C4-2B (cell line): ENCODE results near the gene PPEF2.

ENCODE experiments used
- H3K27ac ChIP-seq: fragments of 450-650 bp; 2 replicates; pipeline ENCODE4 v1.5.1; 2017
- CTCF ChIP-seq: fragments of 450-650 bp; conservative IDR thresholded peaks from 2 replicates; pipeline ENCODE4 v1.5.1; 2017; ENCODE audit warnings: mild to moderate bottlenecking
- ZFX ChIP-seq: fragments of 450-650 bp; IDR thresholded peaks from 2 replicates; pipeline ENCODE4 v1.6.1; 2017

Gene PPEF2

DNA sequence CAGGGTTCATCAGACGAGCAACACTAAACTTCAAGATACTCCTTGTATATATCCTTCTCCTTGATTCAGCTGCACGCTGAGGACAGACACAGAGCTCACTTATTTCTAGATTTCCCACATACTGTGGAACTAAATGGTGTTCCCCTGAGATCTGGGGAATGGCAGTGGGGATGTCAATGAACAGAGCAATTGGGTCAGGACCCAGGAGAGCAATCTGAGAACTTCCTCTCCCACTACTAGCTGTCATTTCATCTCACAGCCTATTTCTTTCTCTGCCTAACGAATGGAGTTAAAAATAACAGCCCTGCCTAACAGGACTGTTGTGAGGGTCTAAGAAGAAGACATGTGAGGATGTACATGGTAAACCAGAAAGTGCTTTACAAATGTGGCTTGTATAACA lies 27.9 kb upstream of the PPEF2 start:
- no peak overlapping the region for H3K27ac ChIP-seq
- no peak for TF ChIP-seq CTCF
- TF ChIP-seq ZFX, result no peak

DNA sequence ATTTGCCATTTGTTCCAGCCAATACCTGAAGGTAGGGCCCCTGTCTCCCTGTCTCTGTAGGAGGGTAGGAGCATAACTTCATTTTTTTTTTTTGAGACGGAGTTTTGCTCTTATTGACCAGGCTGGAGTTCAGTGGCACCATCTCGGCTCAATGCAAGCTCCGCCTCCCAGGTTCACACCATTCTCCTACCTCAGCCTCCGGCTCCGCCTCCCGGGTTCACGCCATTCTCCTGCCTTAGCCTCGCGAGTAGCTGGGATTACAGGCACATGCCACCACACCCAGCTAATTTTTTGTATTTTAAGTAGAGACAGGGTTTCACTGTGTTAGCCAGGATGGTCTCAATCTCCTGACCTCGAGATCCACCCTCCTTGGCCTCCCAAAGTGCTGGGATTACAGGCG lies 22.7 kb upstream of the PPEF2 start:
- H3K27ac ChIP-seq, result peak overlapping the region; percentile 31; the same call in 1 of the 2 replicates

- TF ChIP-seq CTCF (no peak), ZFX (no peak)
- H3K27ac ChIP-seq, result no peak overlapping the region
Measured at GRCh38 chr4:75924309-75924827, 22.1 kb upstream of the PPEF2 start.

DNA sequence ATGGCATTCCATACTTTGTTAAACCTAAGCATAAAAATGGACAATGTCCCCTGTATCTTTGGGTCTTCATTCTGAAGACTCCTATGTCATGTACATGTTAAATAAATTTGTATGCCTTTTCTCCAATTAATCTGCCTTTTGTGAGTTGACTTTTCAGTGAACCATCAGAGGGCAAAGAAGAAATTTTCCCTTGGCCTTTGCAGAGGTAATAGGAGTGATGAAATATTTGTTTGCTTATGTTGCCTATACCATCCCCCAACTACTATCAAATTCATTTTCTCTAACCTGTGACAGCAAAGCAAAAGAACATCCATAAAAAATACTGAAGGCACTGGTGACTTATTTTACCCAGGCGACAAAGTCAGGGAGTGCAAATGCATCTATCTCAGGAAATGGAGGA lies 20.3 kb upstream of the PPEF2 start:
- TF ChIP-seq CTCF, result no peak
- no peak for TF ChIP-seq ZFX
- no peak overlapping the region; the same call in 1 of the 2 replicates for H3K27ac ChIP-seq

DNA sequence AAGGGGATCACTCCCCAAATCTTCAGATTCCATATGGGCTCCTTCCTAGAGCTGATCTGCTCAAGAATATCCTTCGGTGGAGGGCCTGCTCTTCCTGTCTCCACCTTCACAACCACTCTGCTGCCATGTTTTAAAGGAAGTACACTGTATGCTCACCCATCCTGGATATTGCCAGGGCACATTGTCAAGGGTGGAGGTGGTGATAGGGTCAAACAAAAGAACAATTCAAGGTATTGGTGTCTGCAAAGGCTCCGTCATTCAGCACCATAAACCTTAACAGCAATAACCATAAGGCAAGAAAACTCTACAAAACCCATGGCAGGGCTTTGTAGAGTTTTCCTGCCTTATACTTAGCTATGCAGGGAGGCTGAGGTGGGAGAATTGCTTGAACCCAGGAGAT lies 19.7 kb upstream of the PPEF2 start:
- peak overlapping the region; percentile 61; the same call in 1 of the 2 replicates for H3K27ac ChIP-seq
- TF ChIP-seq CTCF, result no peak
- no peak for TF ChIP-seq ZFX

- no peak for TF ChIP-seq ZFX
- H3K27ac ChIP-seq, result peak overlapping the region; percentile 61; the same call in 1 of the 2 replicates
Measured at GRCh38 chr4:75920327-75920726, 18.1 kb upstream of the PPEF2 start.

DNA sequence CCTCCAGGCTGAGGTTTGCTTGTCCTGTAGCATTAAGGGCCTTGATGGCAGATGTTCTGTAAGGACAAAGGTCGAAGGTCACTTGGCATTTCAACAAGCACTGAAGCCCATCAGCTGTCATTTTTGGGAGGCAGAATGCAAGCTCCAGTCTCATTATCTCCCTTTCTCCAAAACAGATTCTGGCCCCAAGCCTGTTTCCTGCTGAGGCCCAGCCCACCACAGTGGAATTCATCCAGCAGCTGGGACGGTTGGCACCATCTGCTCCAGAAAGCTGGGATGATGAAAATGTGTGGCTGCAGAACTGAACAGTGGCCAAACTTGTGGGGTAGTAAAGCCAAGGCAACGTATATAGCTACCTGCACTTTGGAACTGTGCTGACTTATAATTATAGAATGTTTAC lies 17.7 kb upstream of the PPEF2 start:
- H3K27ac ChIP-seq, result peak overlapping the region; percentile 61; the same call in 1 of the 2 replicates
- TF ChIP-seq ZFX, result no peak
- TF ChIP-seq CTCF, result no peak

GRCh38 chr4:75916091-75916661 lies 13.9 kb upstream of the PPEF2 start:
- TF ChIP-seq ZFX (no peak), CTCF (peak; percentile 86)
- no peak overlapping the region for H3K27ac ChIP-seq
